HepG2 (cell line): ENCODE results near the gene GUCY1A1. TPM values are rescaled to one million over a fixed set of nuclear protein-coding genes. Genes with fewer than 3 reads are reported as not detected.

ENCODE experiments used
- ATAC-seq: fragments of 200-7000 bp; cut with Tn5 transposase; 3 replicates; pipeline ENCODE4 v1.9.1; 2020; ENCODE audit warnings: mild to moderate bottlenecking, moderate library complexity
- BruUV-seq: library from RNA; stranded (reverse); fragments of 400-500 nt; replicated peaks from 2 replicates; lab custom pipeline; 2021; lab: Mats Ljungman, UMichigan
- CTCF ChIA-PET: fragments of 300-600 bp; formaldehyde crosslinking; extraction: SDS; loops from one replicate; lab custom pipeline; 2021; ENCODE audit warnings: low total read pairs, inconsistent platforms, low intra/inter-chr PET ratio; lab: Yijun Ruan, JAX
- POLR2A ChIA-PET: fragments of 350-600 bp; sonication (Branson Sonifier 250); formaldehyde crosslinking; loops from one replicate; lab custom pipeline; 2020; ENCODE audit warnings: antibody characterized with exemption, inconsistent platforms; lab: Yijun Ruan, JAX
- DNase-seq: peaks from one replicate; pipeline ENCODE4 v3.0.0-alpha.2; 2015; ENCODE audit warnings: low spot score
- FAIRE-seq: peaks from 3 replicates; lab custom pipeline; 2011; peaks lifted over from hg19 to GRCh38; lab: Jason Lieb, UNC
- H2AFZ ChIP-seq: one replicate; pipeline ENCODE4 v1.6.1; 2011; ENCODE audit warnings: low read length, inconsistent platforms
- H3K27ac ChIP-seq: fragments of 300-600 bp; 3 replicates; pipeline ENCODE4 v1.8.0; 2011; ENCODE audit warnings: mixed run types, mild to moderate bottlenecking, mixed read lengths, low read length, inconsistent platforms; ENCODE audit not compliant: insufficient read depth; ENCODE audit errors: extremely low read length
- H3K27me3 ChIP-seq, 2 experiments: fragments of 200-600 bp in 1 of 2; 2 replicates in 1 of 2; 3 replicates in 1 of 2; pipeline versions ENCODE4 v1.6.0 to v1.8.0; 2011; ENCODE audit warnings: low read length in 2 of 2, mild to moderate bottlenecking in 2 of 2, moderate library complexity in 2 of 2, inconsistent platforms in 1 of 2; ENCODE audit not compliant: insufficient read depth in 2 of 2, control insufficient read depth in 1 of 2
- H3K36me3 ChIP-seq, 2 experiments: fragments of 200-600 bp in 1 of 2; replicated peaks in 1 of 2; 2 replicates in 1 of 2; 3 replicates in 1 of 2; pipeline versions ENCODE4 v1.5.1 to v1.8.0; 2011; ENCODE audit warnings: low read length in 2 of 2, inconsistent platforms in 1 of 2; ENCODE audit not compliant: insufficient read depth in 2 of 2, control insufficient read depth in 1 of 2
- H3K4me1 ChIP-seq: 2 replicates; pipeline ENCODE4 v1.5.1; 2012; ENCODE audit warnings: low read length, inconsistent platforms; ENCODE audit not compliant: insufficient read depth
- H3K4me2 ChIP-seq: 2 replicates; pipeline ENCODE4 v1.6.0; 2011; ENCODE audit warnings: low read depth, low read length, inconsistent platforms
- H3K4me3 ChIP-seq, 3 experiments: fragments of 200-600 bp in 1 of 3; sonication (generic), shearing (Covaris generic) in 1 of 3; replicated peaks in 1 of 3; 2 replicates each; pipeline ENCODE4 v1.5.1; 2011 to 2016; ENCODE audit warnings: low read length in 3 of 3, inconsistent platforms in 2 of 3, low read depth in 2 of 3, mild to moderate bottlenecking in 2 of 3, control low read depth in 1 of 3, mixed read lengths in 1 of 3; ENCODE audit not compliant: insufficient read depth in 1 of 3
- H3K79me2 ChIP-seq: one replicate; pipeline ENCODE4 v1.6.1; 2011; ENCODE audit warnings: low read length, inconsistent platforms; ENCODE audit not compliant: insufficient read depth
- H3K9ac ChIP-seq: 2 replicates; pipeline ENCODE4 v1.6.0; 2011; ENCODE audit warnings: mild to moderate bottlenecking, low read depth, low read length, inconsistent platforms; ENCODE audit not compliant: insufficient read depth
- H3K9me3 ChIP-seq: 2 replicates; pipeline ENCODE4 v1.5.1; 2012; ENCODE audit warnings: mild to moderate bottlenecking, low read length
- H4K20me1 ChIP-seq: 2 replicates; pipeline ENCODE4 v1.6.0; 2011; ENCODE audit warnings: inconsistent platforms, mild to moderate bottlenecking, low read length, moderate library complexity; ENCODE audit not compliant: insufficient read depth
- KAT8 ChIP-seq: IDR thresholded peaks from 2 replicates; pipeline ENCODE4 v1.6.1; 2016; ENCODE audit warnings: missing genetic modification reagents, missing compliant biosample characterization
- ZNF282 ChIP-seq: fragments of 450-650 bp; IDR thresholded peaks from 2 replicates; pipeline ENCODE4 v1.6.1; 2018; ENCODE audit not compliant: partially characterized antibody
- WGBS: methylation state at CpG from one replicate; pipeline ENCODE4 v1.1.6; 2017; ENCODE audit warnings: low lambda C conversion rate; 5-methylcytosine and 5-hydroxymethylcytosine counted together
- in situ Hi-C: cut with HindIII; loops from 2 replicates; pipeline ENCODE4 v1.10.0; 2017; ENCODE audit warnings: low pct_unique_long_range_greater_than_20kb; ENCODE audit not compliant: extremely low pct_ligation_motif_present
- intact Hi-C: fragments of 100-400 bp; cut with micrococcal nuclease; formaldehyde crosslinking; loops from one replicate; pipeline ENCODE4 v1.10.0; 2022; ENCODE audit not compliant: unreplicated experiment
- polyA plus RNA-seq, 8 experiments: library from polyadenylated mRNA; depleted of rRNA in 3 of 8; stranded (reverse) in 7 of 8; unstranded in 1 of 8; fragments of >200 nt; fragmentation: Illumina TruSeq in 4 of 8; extraction: Trizol in 4 of 8; gene quantifications; 2 replicates each; pipeline versions ENCODE4 v1.2.1 to v1.2.3, GENCODE V29; 2011 to 2016; ENCODE audit warnings: low read depth in 4 of 8, missing spikeins in 1 of 8, mixed read lengths in 1 of 8; ENCODE audit not compliant: insufficient read depth in 1 of 8
- total RNA-seq, 5 experiments: library from RNA; depleted of rRNA; stranded (reverse); fragments of >200 nt; fragmentation: Illumina TruSeq; extraction: Trizol; gene quantifications; 2 replicates each; pipeline ENCODE4 v1.2.3, GENCODE V29; 2016; ENCODE audit warnings: low read depth in 1 of 5
- TF ChIP-seq, protein P1 (sequence below), 2 experiments: fragments of 450-650 bp in 1 of 2; sonication (generic) in 1 of 2; formaldehyde crosslinking; IDR thresholded peaks; 2 replicates each; pipeline versions ENCODE4 v1.5.0 to v1.8.0; 2020 to 2022; ENCODE audit warnings: mild to moderate bottlenecking in 1 of 2, missing genetic modification reagents in 1 of 2
- TF ChIP-seq, protein P2 (sequence below): sonication (generic); formaldehyde crosslinking; IDR thresholded peaks from 2 replicates; pipeline ENCODE4 v1.5.0; 2020; ENCODE audit warnings: mild to moderate bottlenecking, missing genetic modification reagents, moderate library complexity

Gene GUCY1A1
- total and polyA plus RNA-seq, 2 of the 13 experiments (the other 11 are each of a cell fraction or from before 2014, with no cell fraction given): not detected

DNA sequence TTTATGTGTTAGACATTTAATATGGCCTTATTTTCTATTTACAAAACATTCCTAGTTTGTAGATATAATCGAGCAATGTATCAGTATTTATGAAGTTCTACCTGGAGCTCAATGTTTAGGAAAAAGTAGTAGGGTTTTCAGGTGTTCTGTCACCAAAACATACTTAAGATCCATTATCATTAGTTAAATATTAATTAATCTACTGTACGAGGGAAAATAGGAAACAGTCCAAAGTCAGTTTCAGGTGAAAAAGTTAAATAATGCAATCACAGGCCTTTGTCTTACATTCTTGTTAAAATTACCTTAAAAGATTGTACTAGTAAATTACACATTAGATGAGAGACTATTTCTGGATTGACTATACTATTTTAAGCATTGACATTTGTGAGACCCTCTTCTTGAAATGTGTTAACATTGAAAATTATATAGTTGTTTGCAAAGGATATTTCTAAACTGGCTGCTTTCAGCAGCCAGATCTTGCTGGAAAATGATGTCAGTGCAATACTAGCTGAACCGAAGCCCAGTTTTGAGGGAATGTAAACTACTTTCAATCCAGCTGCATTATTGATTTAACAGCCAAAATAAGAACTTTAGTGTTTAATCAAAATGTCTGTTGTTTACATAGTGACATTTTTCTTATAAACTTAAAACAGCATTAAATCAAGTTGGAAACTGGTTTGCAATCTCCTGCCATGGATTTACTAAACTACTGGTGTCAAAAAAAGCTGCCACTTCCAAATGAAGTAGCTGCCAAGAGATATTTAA is 111.5 kb downstream of the GUCY1A1 start:
- Histone ChIP-seq H3K27ac (no peak overlapping the region), H3K4me3 (no peak overlapping the region), H4K20me1 (no peaks in the 10 kb centered on the region), H3K4me2 (no peak overlapping the region)
- no peak for ATAC-seq
- WGBS: 0% methylated on average over 3 of the region's 3 CpGs
- TF ChIP-seq, protein P1, sequence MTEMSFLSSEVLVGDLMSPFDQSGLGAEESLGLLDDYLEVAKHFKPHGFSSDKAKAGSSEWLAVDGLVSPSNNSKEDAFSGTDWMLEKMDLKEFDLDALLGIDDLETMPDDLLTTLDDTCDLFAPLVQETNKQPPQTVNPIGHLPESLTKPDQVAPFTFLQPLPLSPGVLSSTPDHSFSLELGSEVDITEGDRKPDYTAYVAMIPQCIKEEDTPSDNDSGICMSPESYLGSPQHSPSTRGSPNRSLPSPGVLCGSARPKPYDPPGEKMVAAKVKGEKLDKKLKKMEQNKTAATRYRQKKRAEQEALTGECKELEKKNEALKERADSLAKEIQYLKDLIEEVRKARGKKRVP (CRISPR knock-in tag; IDR thresholded peaks at IDR 0.05): no peak
- TF ChIP-seq ZNF282 (no peak), KAT8 (CRISPR knock-in tag) (no peak)
- TF ChIP-seq, protein P2, sequence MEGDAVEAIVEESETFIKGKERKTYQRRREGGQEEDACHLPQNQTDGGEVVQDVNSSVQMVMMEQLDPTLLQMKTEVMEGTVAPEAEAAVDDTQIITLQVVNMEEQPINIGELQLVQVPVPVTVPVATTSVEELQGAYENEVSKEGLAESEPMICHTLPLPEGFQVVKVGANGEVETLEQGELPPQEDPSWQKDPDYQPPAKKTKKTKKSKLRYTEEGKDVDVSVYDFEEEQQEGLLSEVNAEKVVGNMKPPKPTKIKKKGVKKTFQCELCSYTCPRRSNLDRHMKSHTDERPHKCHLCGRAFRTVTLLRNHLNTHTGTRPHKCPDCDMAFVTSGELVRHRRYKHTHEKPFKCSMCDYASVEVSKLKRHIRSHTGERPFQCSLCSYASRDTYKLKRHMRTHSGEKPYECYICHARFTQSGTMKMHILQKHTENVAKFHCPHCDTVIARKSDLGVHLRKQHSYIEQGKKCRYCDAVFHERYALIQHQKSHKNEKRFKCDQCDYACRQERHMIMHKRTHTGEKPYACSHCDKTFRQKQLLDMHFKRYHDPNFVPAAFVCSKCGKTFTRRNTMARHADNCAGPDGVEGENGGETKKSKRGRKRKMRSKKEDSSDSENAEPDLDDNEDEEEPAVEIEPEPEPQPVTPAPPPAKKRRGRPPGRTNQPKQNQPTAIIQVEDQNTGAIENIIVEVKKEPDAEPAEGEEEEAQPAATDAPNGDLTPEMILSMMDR (CRISPR knock-in tag): no peak
- TF ChIP-seq, all 625 proteins: peak for 0
- Histone ChIP-seq H3K4me1 (no peaks in the 10 kb centered on the region), H3K79me2 (no peaks in the 10 kb centered on the region), H2AFZ (no peak overlapping the region), H3K9me3 (no peaks in the 10 kb centered on the region), H3K27me3 (no peaks in the 10 kb centered on the region), H3K36me3 (no peaks in the 10 kb centered on the region), H3K9ac (no peak overlapping the region)
- FAIRE-seq: no peak
- POLR2A ChIA-PET: no interaction called here
- intact Hi-C loops: no loop called here
- BruUV-seq: no TSS peak
- CTCF ChIA-PET: no interaction called here
- DNase-seq: no peak
- in situ Hi-C loops: loop anchor here (25.0 kb wide), 1 partner anchor 341 kb away; no protein-coding TSS in a partner anchor
